Measurements from ENCODE around the gene CDK10. TPM values are rescaled to one million over a fixed set of nuclear protein-coding genes. Genes with fewer than 3 reads are reported as not detected.

The CDK10 gene
- total and polyA plus RNA-seq, 10 of the 15 experiments (the other 5 are each of a cell fraction or from before 2014, with no cell fraction given): 1.5 to 58.7 (median 36.0) TPM

DNA sequence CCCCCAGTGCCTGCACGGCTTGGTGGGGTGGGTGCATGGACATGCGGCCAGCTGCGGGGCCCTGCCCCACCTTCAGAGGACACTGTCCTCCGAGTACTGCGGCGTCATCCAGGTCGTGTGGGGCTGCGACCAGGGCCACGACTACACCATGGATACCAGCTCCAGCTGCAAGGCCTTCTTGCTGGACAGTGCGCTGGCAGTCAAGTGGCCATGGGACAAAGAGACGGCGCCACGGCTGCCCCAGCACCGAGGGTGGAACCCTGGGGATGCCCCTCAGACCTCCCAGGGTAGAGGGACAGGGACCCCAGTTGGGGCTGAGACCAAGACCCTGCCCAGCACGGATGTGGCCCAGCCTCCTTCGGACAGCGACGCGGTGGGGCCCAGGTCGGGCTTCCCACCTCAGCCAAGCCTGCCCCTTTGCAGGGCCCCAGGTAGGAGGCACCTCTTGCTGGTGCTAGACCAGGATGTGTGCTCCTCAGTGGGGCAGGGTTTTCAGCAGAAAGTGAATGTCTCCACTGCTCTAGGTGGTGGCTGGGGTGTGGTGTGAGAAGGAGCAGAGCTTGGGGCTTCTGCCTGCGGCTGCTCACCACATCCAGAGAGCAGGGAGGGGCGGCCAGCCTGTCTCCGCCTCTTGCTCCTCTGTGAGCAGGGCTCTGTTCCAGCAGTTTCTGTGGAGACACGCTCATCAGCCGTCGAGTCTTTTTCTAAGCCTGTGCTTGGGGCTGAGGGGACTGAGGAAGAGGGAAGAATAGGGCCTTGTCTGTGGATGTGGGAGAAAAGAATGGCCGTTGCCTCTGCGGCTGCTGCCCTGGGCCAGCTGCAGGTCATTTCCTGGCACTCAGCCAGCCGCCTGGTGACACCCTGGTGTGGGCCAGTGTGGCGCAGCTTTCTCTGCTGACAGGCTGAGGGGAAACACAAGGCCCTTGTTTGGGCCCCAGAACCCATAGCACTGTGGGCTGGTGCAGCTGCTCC is 37.1 kb downstream of the CDK10 start:
- TF ChIP-seq, protein P1, sequence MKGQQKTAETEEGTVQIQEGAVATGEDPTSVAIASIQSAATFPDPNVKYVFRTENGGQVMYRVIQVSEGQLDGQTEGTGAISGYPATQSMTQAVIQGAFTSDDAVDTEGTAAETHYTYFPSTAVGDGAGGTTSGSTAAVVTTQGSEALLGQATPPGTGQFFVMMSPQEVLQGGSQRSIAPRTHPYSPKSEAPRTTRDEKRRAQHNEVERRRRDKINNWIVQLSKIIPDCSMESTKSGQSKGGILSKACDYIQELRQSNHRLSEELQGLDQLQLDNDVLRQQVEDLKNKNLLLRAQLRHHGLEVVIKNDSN (IDR thresholded peaks at IDR 0.05; ENCODE audit: borderline replicate concordance, extremely low read length, insufficient read depth, low read depth, low read length): no peak
- TF ChIP-seq SMAD5 (IDR thresholded peaks at IDR 0.05; ENCODE audit: low read depth): no peak
- no peak for TF ChIP-seq RBBP5 (conservative IDR thresholded peaks at IDR 0.05)
- TF ChIP-seq LARP7 (IDR thresholded peaks at IDR 0.05): no peak
- TF ChIP-seq SMC3 (IDR thresholded peaks at IDR 0.05; ENCODE audit: borderline replicate concordance, low read length): no peak
- TF ChIP-seq NFXL1 (IDR thresholded peaks at IDR 0.05; ENCODE audit: borderline replicate concordance): no peak
- TF ChIP-seq PAX5 (IDR thresholded peaks at IDR 0.05; ENCODE audit: borderline replicate concordance, low read depth, low read length): no peak
- TF ChIP-seq TARDBP (IDR thresholded peaks at IDR 0.05; ENCODE audit: borderline replicate concordance): no peak
- in situ Hi-C loops (cut with MboI): no loop called here
- peak overlapping the region; percentile 93 for H3K4me3 ChIP-seq
- ChIA-PET POLR2A (interaction anchor here (0.5 kb wide), 1 partner anchor 20 kb away, joined by 3 read pairs; no protein-coding TSS in a partner anchor), CTCF (interaction anchor here (1.3 to 2.0 kb wide), 2 partner anchors 17 to 137 kb away, joined by 4 to 5 read pairs; no protein-coding TSS in a partner anchor), RAD21 (ENCODE audit: unreplicated experiment) (no interaction called here), SMC1A (ENCODE audit: uncharacterized antibody, unreplicated experiment) (interaction anchor here (0.5 to 0.7 kb wide), 2 partner anchors 37 to 53 kb away, joined by 3 read pairs; no protein-coding TSS in a partner anchor)
- H4K20me1 ChIP-seq (ENCODE audit: control insufficient read depth, insufficient read depth): no peaks in the 10 kb centered on the region
- no peaks in the 10 kb centered on the region for H3K9me3 ChIP-seq (replicated peaks; ENCODE audit: control insufficient read depth, insufficient read depth, low read length)
- intact Hi-C loops (cut with micrococcal nuclease; ENCODE audit: unreplicated experiment): no loop called here
- peak overlapping the region; percentile 97 for H3K4me2 ChIP-seq (ENCODE audit: control insufficient read depth, insufficient read depth)
- no peak overlapping the region for H3K27ac ChIP-seq (ENCODE audit: control insufficient read depth, insufficient read depth)
- FAIRE-seq: no peak
- no TSS peak for BruUV-seq (replicated peaks)
- peaks cover 31% of the 10 kb centered on the region for H3K4me1 ChIP-seq (ENCODE audit: control insufficient read depth, insufficient read depth, low read length)
- ATAC-seq: no peak
- H2AFZ ChIP-seq (ENCODE audit: control insufficient read depth, low read depth, low read length): no peak overlapping the region
- H3K79me2 ChIP-seq (ENCODE audit: control insufficient read depth, insufficient read depth, low read length): peaks cover 24% of the 10 kb centered on the region
- WGBS (ENCODE audit: insufficient coverage, insufficient replicate concordance, low lambda C conversion rate, missing lambda C conversion rate): 87% methylated on average over 27 of the region's 30 CpGs
- H3K27me3 ChIP-seq (replicated peaks in 1 of 2; ENCODE audit: control insufficient read depth in 2 of 2, insufficient read depth in 2 of 2, low read length in 1 of 2): no peaks in the 10 kb centered on the region
- H3K9ac ChIP-seq (ENCODE audit: control insufficient read depth, insufficient read depth, low read length): peak overlapping the region; percentile 75; the same call in 1 of the 2 replicates
- H3K36me3 ChIP-seq (ENCODE audit: control insufficient read depth in 2 of 2, insufficient read depth in 2 of 2, low read length in 1 of 2): peaks cover 7 to 13% of the 10 kb centered on the region in 2 experiments; a peak in 3 of 4 replicates
- DNase-seq (ENCODE audit: low read depth, low spot score): no peak
